HepG2 (cell line): ENCODE data around the gene SRGAP2B. TPM values are rescaled to one million over a fixed set of nuclear protein-coding genes. Genes with fewer than 3 reads are reported as not detected.
"Not testable (repeated sequence)": the region's sequence is repeated elsewhere in the genome, so short reads cannot be mapped to it uniquely, and the experiment has no call there.

Experiments
- ATAC-seq: fragments of 200-7000 bp; cut with Tn5 transposase; 3 replicates; pipeline ENCODE4 v1.9.1; 2020; ENCODE audit warnings: mild to moderate bottlenecking, moderate library complexity
- BruUV-seq: library from RNA; stranded (reverse); fragments of 400-500 nt; replicated peaks from 2 replicates; lab custom pipeline; 2021; lab: Mats Ljungman, UMichigan
- CTCF ChIA-PET: fragments of 300-600 bp; formaldehyde crosslinking; extraction: SDS; loops from one replicate; lab custom pipeline; 2021; ENCODE audit warnings: low total read pairs, inconsistent platforms, low intra/inter-chr PET ratio; lab: Yijun Ruan, JAX
- POLR2A ChIA-PET: fragments of 350-600 bp; sonication (Branson Sonifier 250); formaldehyde crosslinking; loops from one replicate; lab custom pipeline; 2020; ENCODE audit warnings: antibody characterized with exemption, inconsistent platforms; lab: Yijun Ruan, JAX
- DNase-seq: peaks from one replicate; pipeline ENCODE4 v3.0.0-alpha.2; 2015; ENCODE audit warnings: low spot score
- FAIRE-seq: peaks from 3 replicates; lab custom pipeline; 2011; peaks lifted over from hg19 to GRCh38; lab: Jason Lieb, UNC
- H2AFZ ChIP-seq: one replicate; pipeline ENCODE4 v1.6.1; 2011; ENCODE audit warnings: low read length, inconsistent platforms
- H3K27ac ChIP-seq: fragments of 300-600 bp; 3 replicates; pipeline ENCODE4 v1.8.0; 2011; ENCODE audit warnings: mixed run types, mild to moderate bottlenecking, mixed read lengths, low read length, inconsistent platforms; ENCODE audit not compliant: insufficient read depth; ENCODE audit errors: extremely low read length
- H3K27me3 ChIP-seq, 2 experiments: fragments of 200-600 bp in 1 of 2; 2 replicates in 1 of 2; 3 replicates in 1 of 2; pipeline versions ENCODE4 v1.6.0 to v1.8.0; 2011; ENCODE audit warnings: low read length in 2 of 2, mild to moderate bottlenecking in 2 of 2, moderate library complexity in 2 of 2, inconsistent platforms in 1 of 2; ENCODE audit not compliant: insufficient read depth in 2 of 2, control insufficient read depth in 1 of 2
- H3K36me3 ChIP-seq, 2 experiments: fragments of 200-600 bp in 1 of 2; replicated peaks in 1 of 2; 2 replicates in 1 of 2; 3 replicates in 1 of 2; pipeline versions ENCODE4 v1.5.1 to v1.8.0; 2011; ENCODE audit warnings: low read length in 2 of 2, inconsistent platforms in 1 of 2; ENCODE audit not compliant: insufficient read depth in 2 of 2, control insufficient read depth in 1 of 2
- H3K4me1 ChIP-seq: 2 replicates; pipeline ENCODE4 v1.5.1; 2012; ENCODE audit warnings: low read length, inconsistent platforms; ENCODE audit not compliant: insufficient read depth
- H3K4me2 ChIP-seq: 2 replicates; pipeline ENCODE4 v1.6.0; 2011; ENCODE audit warnings: low read depth, low read length, inconsistent platforms
- H3K4me3 ChIP-seq, 3 experiments: fragments of 200-600 bp in 1 of 3; sonication (generic), shearing (Covaris generic) in 1 of 3; replicated peaks in 1 of 3; 2 replicates each; pipeline ENCODE4 v1.5.1; 2011 to 2016; ENCODE audit warnings: low read length in 3 of 3, inconsistent platforms in 2 of 3, low read depth in 2 of 3, mild to moderate bottlenecking in 2 of 3, control low read depth in 1 of 3, mixed read lengths in 1 of 3; ENCODE audit not compliant: insufficient read depth in 1 of 3
- H3K79me2 ChIP-seq: one replicate; pipeline ENCODE4 v1.6.1; 2011; ENCODE audit warnings: low read length, inconsistent platforms; ENCODE audit not compliant: insufficient read depth
- H3K9ac ChIP-seq: 2 replicates; pipeline ENCODE4 v1.6.0; 2011; ENCODE audit warnings: mild to moderate bottlenecking, low read depth, low read length, inconsistent platforms; ENCODE audit not compliant: insufficient read depth
- H3K9me3 ChIP-seq: 2 replicates; pipeline ENCODE4 v1.5.1; 2012; ENCODE audit warnings: mild to moderate bottlenecking, low read length
- H4K20me1 ChIP-seq: 2 replicates; pipeline ENCODE4 v1.6.0; 2011; ENCODE audit warnings: inconsistent platforms, mild to moderate bottlenecking, low read length, moderate library complexity; ENCODE audit not compliant: insufficient read depth
- WGBS: methylation state at CpG from one replicate; pipeline ENCODE4 v1.1.6; 2017; ENCODE audit warnings: low lambda C conversion rate; 5-methylcytosine and 5-hydroxymethylcytosine counted together
- in situ Hi-C: cut with HindIII; loops from 2 replicates; pipeline ENCODE4 v1.10.0; 2017; ENCODE audit warnings: low pct_unique_long_range_greater_than_20kb; ENCODE audit not compliant: extremely low pct_ligation_motif_present
- intact Hi-C: fragments of 100-400 bp; cut with micrococcal nuclease; formaldehyde crosslinking; loops from one replicate; pipeline ENCODE4 v1.10.0; 2022; ENCODE audit not compliant: unreplicated experiment
- polyA plus RNA-seq, 8 experiments: library from polyadenylated mRNA; depleted of rRNA in 3 of 8; stranded (reverse) in 7 of 8; unstranded in 1 of 8; fragments of >200 nt; fragmentation: Illumina TruSeq in 4 of 8; extraction: Trizol in 4 of 8; gene quantifications; 2 replicates each; pipeline versions ENCODE4 v1.2.1 to v1.2.3, GENCODE V29; 2011 to 2016; ENCODE audit warnings: low read depth in 4 of 8, missing spikeins in 1 of 8, mixed read lengths in 1 of 8; ENCODE audit not compliant: insufficient read depth in 1 of 8
- total RNA-seq, 5 experiments: library from RNA; depleted of rRNA; stranded (reverse); fragments of >200 nt; fragmentation: Illumina TruSeq; extraction: Trizol; gene quantifications; 2 replicates each; pipeline ENCODE4 v1.2.3, GENCODE V29; 2016; ENCODE audit warnings: low read depth in 1 of 5

Gene SRGAP2B
- total and polyA plus RNA-seq, 2 of the 13 experiments (the other 11 are each of a cell fraction or from before 2014, with no cell fraction given): 9.2 to 16.1 TPM

DNA sequence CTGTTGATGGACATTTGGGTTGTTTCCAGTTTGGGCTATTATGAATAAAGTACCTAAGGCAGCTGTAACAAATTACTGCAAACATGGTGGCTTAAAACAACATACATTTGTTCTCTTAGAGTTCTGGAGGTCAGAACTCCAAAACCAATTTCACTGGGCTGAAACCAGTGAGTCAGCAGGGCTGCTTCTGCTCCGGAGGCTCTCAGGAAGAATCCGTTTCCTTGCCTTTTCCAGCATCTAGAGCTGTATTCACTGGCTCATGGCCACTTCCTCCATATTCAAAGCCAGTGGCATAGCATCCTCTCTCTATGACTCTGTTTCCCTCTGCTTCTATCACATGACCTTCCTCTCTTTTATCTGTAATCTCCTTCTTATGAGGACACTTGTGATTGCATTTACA, 146.7 kb downstream of the SRGAP2B start:
- WGBS: no CpG with 5 or more reads among the region's 2 CpGs
- POLR2A ChIA-PET, H4K20me1 ChIP-seq, H3K9ac ChIP-seq, H3K4me2 ChIP-seq, in situ Hi-C loops, H3K27me3 ChIP-seq, H3K79me2 ChIP-seq, H2AFZ ChIP-seq, H3K36me3 ChIP-seq, H3K9me3 ChIP-seq, ATAC-seq, DNase-seq, H3K4me1 ChIP-seq, H3K27ac ChIP-seq, intact Hi-C loops, CTCF ChIA-PET, H3K4me3 ChIP-seq, BruUV-seq, FAIRE-seq: not testable (repeated sequence)

DNA sequence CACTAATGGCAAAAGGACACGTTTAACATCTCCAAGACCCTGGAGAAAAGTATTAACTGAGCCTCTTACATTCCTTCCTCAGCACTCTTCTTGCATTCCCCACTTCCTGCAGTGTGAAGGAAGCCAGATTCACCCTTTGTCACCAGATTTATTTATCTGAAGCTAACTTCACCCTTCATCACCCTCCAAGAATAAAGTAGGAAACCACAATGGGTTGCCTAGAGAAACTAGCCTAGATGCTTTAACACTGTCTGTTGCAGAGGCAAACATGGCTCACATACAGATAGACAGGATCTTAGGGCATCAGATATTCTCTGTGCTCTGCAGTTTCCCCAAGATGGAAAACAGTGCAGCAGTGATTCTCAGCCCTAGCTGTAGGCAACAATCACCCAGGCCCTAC, 147.6 kb downstream of the SRGAP2B start:
- POLR2A ChIA-PET: not testable (repeated sequence)

DNA sequence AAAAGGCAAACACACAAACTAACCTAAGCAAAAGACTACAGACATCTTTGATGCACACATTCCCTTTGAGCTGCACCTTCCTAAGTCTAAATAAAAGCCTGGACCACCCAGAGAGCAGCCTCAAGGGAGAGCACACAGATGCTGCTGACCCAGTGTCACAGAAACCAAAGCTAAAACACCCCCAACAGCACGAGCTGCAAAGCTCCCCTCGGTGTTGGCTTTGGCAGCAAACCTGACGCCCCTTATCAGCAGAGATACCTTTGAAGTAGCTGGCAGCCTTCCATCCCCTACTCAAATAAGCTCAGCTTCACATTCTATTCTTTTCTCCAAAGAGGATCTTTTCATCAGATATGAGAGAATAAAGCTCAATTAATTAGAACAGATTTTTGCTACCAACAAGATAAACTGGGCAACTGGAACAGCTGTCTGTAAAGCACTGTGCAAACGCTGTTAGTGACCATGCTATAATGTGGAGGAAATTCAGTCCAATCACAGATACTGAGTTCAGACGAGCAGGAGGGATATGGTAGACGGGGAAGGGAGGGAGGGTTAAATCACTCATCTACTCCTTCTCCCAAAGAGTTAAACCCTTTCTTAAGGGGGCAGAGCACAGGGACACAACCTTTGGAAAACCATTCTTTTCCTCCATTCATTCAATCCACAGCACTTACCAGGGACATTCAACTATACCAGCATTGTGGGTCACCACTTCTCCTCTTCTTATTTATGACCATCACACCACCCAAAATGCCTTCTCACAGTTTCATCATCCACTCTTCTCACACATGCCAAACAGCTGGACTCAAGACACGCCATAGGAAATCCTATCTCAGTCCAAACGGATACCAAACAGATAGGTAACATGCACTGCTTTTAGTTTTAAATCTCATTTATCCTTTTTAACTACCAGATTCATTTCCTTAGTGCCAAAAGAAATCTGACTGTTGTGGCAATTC, 148.3 kb downstream of the SRGAP2B start:
- WGBS: no CpG with 5 or more reads among the region's 8 CpGs
- H3K4me1 ChIP-seq, H3K9me3 ChIP-seq, H3K36me3 ChIP-seq, H3K4me3 ChIP-seq, CTCF ChIA-PET, H3K4me2 ChIP-seq, H4K20me1 ChIP-seq, H3K27ac ChIP-seq, H3K27me3 ChIP-seq, H2AFZ ChIP-seq, DNase-seq, H3K9ac ChIP-seq, BruUV-seq, intact Hi-C loops, H3K79me2 ChIP-seq, in situ Hi-C loops, POLR2A ChIA-PET: not testable (repeated sequence)
- peak; percentile 85 for ATAC-seq
- FAIRE-seq: peak; percentile 81

More for the DNA sequence above, 147.6 kb downstream of the SRGAP2B start:
- H3K36me3 ChIP-seq, in situ Hi-C loops, BruUV-seq, H3K9me3 ChIP-seq, H3K4me3 ChIP-seq, H3K9ac ChIP-seq, H3K27me3 ChIP-seq, H2AFZ ChIP-seq, FAIRE-seq, H3K4me2 ChIP-seq, DNase-seq, ATAC-seq, H4K20me1 ChIP-seq, H3K27ac ChIP-seq, CTCF ChIA-PET, H3K4me1 ChIP-seq, intact Hi-C loops, H3K79me2 ChIP-seq: not testable (repeated sequence)
- 100% methylated on average over 1 of the region's 1 CpG for WGBS

DNA sequence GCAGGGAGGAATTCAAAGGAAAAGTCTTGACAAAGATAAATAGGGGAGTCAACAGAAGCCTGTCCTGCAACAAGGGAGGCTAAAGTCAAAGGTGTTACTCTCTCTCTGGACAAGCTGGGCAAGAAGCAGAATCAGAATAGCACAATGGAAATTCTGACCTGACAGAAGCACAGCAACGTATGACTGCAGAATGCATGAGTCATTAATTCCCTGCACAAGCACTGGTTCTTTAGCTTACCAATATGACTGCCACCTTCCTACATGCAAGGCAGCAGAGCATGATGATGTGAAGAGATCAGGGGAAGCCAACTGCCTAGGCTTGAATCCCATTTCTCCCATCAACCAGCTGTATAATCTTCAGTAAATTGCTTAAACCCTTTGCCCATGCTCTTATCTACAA, 153.4 kb downstream of the SRGAP2B start:
- FAIRE-seq, POLR2A ChIA-PET, H3K36me3 ChIP-seq, H4K20me1 ChIP-seq, H3K4me1 ChIP-seq, in situ Hi-C loops, H3K9ac ChIP-seq, H3K79me2 ChIP-seq, ATAC-seq, BruUV-seq, H3K27me3 ChIP-seq, H3K27ac ChIP-seq, CTCF ChIA-PET, H3K9me3 ChIP-seq, H3K4me2 ChIP-seq, intact Hi-C loops, H2AFZ ChIP-seq, H3K4me3 ChIP-seq, DNase-seq: not testable (repeated sequence)
- WGBS: no CpG with 5 or more reads among the region's 1 CpG
